NCI-H1694 treated with DMSO at 0.1 percent for 48 hours (cell line): Measurements from ENCODE around the gene TLK2.
"Not testable (repeated sequence)": the region's sequence is repeated elsewhere in the genome, so short reads cannot be mapped to it uniquely, and the experiment has no call there.

Experiments used
- DNase-seq: peaks from one replicate; lab custom pipeline; 2025; lab: John Stamatoyannopoulos, UW

TLK2 gene

DNA sequence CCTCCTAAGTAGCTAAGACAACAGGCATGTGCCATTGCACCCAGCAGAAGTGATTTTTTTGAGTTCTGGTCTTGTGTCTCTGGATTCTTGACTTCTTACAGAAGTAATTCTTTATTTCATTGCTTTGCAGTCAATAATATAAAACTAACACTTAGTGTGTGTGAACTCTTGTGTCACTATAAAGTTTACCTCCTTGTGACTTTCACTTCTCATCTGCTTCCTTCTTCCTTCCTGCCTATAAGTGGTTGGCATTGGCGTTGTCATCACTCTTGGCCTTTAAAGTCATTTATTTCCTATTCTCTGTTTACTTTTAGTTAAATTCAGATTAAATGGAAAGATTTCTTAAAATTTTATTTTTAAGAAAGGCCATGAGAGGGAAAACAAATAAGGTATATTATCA, 12.4 kb downstream of the TLK2 start:
- DNase-seq: not testable (repeated sequence)

DNA sequence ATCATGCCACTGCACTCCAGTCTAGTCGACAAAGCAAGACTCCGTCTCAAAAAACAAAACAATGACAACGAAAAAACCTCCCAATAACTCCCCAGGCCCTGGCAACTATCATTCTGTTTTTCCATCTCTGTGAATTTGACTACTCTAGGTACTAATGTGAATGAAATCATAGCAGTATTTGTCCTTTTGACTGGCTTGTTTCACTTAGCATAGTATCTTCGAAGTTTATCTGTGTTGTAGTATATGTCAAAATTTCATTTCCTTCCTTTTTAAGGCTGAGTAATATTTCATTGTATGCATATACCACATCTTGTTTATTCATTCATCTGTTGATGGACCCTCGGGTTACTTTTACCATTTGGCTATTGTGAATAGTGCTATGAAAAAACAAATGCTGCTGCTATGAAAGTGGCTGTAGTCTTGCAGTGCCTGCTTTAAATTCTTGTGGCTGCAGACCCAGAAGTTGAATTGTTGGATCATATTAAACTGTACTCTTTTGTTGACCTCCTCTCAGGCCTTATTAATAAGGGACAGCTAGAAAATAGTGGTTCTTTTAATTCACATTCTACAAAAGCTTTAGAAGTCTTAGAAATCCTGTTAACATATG, 14.5 kb downstream of the TLK2 start:
- DNase-seq: not testable (repeated sequence)

DNA sequence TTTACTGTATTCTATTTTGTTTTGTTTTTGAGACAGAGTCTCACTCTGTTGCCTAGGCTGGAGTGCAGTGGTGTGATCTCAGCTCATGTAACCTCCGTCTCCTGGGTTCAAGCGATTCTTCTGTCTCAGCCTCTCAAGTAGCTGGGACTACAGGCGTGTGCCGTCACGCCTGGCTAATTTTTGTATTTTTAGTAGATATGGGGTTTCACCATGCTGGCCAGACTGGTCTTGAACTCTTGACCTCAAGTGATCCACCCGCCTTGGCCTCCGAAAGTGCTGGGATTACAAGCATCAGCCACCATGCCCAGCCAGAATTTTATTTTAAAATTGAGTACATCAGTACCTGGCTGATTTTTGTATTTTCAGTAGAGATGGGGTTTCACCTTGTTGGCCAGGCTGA, 15.4 kb downstream of the TLK2 start:
- not testable (repeated sequence) for DNase-seq

DNA sequence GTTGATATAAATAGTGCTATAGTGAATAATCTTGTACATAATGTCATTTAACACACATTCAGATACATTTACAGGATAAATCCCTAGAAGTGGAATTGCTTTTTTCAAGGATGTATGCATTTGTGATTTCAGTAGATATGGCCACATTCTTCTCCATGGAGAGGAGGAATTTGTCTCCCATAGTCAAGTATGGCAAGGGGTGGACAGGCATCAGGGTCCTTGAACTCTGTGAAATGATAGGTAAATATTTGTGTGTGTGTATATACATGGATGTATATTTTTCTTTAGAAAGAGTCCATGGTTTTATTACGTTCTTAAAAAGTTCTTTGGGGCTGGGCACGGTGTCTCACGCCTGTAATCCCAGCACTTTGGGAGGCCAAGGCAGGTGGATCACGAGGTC, 17.7 kb downstream of the TLK2 start:
- not testable (repeated sequence) for DNase-seq

DNA sequence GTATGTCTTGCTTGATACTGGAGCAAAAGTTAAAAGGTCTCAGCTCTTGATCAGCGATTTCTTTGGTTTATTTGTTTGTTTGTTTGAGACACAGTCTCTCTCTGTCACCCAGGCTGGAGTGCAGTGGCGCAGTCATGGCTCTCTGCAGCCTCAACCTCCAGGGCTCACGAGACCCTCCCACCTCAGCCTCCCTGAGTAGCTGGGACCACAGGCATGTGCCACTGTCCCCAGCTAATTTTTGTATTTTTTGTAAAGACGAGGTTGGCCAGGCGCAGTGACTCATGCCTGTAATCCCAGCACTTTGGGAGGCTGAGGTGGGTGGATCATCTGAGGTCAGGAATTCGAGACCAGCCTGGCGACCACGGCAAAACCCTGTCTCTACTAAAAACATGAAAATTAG, 20.2 kb downstream of the TLK2 start:
- not testable (repeated sequence) for DNase-seq

DNA sequence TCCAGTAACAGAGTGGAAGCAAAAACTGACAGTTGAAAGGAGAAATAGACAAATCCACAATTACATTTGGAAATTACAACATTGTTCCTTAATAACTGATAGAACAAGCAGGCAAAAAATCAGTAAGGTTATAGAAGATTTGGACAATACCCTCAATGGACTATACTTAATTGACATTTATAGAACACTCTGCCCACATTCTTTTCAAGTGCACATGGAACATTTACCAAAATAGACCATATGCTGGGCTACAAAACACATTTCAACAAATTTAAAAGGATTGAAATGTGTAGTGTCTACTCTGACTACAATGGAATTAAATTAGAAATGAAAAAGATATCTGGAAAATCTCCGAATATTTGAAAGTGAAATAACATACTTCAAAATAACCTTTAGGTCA, 21.8 kb downstream of the TLK2 start:
- not testable (repeated sequence) for DNase-seq

DNA sequence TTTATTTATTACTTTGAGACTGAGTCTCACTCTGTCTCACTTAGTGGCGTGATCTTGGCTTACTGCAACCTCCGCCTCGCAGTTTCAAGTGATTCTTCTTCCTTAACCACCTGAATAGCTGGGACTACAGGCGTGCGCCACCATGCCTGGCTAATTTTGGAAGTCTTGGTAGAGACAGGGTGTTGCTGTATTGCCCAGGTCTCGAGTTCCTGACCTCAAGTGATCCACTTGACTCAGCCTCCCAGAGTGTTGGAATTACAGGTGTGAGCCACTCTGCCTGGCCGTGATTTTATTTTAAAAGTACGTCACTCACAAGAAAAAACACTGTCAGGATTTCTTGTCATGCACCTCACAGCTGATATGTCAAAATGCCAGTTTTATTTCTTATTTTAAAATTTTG, 26.2 kb downstream of the TLK2 start:
- DNase-seq: not testable (repeated sequence)

DNA sequence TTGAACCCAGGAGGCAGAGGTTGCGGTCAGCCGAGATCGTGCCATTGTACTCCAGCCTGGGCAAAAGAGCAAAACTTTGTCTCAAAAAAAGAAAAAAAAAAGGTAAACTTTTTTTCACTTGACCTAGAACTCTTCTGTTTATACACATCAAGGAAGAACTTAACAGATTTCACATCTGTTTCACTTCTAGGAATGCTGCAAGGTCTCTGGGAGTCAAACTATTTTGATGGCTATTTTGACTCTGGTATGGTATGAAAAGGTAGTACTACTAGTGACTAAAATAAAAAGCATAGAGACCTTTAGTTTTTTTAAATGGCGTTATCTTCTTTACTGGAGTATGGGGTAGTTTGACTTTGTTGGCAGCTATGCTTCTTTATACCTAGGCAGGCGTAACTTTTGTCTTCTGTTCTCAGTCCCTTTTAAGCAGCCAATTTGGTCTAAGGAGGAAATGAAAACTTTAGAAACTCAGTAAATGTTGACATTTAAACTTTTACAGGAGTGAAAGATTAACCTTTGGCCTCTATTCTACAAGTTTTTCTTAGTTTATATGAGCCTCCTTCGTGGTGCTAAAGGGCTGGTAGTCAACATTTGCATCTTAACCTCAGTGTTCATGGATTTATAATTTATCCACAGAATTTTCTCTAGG, 28.7 kb downstream of the TLK2 start:
- DNase-seq: not testable (repeated sequence)

DNA sequence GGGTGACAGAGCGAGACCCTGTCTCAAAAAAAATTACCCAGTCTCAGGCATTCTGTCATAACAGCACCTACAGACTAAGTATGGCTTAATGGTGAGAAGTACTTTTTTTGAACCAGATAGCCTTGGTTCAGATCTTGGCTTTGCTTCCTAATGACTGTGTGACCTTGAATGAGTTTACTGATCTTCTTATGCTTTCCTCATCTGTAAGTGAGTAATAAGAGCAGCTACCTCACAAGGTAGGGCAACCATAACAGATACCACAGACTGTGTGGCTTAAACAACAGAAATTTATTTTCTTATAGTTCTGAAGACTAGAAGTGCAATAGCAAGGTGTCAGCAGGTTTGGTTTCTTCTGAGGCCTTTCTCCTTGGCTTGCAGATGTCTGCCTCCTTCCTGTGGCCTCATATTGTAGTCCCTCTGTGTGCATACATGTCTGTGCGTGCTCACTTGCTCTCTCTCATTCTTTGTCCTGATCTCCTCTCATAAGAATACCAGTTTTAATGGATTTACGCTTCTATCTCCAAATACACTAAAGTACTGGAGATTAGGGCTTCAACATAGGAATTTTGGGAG, 31.7 kb downstream of the TLK2 start:
- not testable (repeated sequence) for DNase-seq

DNA sequence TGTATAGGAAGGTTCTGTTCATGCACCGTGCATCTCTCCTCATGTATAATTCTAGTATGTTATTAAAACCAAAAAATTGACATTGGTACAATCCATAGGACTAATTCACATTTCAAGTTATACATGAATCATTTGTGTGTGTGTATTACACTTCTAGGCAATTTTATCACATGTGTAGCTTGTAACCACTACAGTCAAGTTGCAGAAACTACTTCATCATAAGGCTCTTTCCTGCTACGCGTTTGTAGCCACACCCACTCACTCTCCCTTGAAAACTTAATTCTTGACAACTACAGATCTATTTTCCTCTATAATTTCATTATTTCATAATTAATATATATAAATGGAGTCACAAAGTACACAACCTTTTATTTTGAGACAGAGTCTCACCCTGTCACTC, 32.4 kb downstream of the TLK2 start:
- not testable (repeated sequence) for DNase-seq

DNA sequence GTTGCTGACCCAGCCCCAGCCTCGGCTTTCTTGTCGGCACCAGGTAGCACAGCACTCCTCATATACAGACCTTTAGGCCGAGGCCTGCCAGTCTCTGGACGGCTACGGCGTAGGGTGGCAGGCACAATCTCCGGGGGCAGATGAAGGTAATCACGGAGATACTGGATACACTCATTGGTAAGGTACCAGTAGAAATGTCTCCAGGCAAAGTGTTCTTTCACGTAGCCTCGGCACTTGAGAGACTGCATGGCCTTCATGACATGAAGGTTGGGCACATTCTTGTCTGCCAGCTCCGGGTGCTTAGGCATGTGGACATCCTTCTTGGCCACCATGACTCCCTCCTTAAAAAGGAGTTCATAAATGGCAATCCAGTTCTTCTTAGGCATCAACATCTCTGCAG, 37.8 kb downstream of the TLK2 start:
- not testable (repeated sequence) for DNase-seq

DNA sequence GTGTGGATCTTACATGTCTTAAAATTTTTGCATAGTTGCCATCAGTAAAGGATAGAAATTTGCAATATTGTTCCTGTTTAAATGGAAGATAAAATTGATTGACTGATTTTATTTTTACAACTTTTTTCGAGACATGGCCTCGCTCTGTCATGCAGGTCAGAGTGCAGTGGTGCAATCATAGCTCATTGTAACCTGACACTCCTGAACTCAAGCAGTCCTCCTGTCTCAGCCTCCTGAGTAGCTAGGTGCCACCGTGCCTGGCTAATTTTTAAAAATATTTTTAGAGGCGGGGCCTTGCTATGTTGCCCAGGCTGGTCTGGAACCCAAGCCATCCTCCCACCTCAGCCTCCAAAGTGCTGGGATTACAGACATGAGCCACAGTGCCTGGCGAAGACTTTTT, 42.7 kb downstream of the TLK2 start:
- not testable (repeated sequence) for DNase-seq

DNA sequence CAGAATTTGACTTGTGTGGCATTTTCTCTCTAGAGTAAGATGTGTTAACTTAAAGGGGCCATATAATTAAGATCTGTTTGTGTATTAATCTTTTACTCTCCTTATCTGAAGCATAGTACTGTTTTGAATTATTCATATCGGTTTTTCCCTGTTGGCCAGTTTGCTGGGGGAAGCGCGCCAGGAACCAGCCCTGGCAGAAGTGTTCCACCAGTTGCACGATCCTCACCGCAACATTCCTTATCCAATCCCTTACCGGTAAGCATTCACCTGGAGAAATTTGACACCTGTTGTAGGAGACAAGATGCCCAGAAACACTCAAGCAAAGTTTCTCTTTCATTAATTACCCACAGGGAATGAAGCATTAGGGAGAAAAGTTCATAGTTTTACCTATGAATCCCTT, 45.5 kb downstream of the TLK2 start:
- not testable (repeated sequence) for DNase-seq

DNA sequence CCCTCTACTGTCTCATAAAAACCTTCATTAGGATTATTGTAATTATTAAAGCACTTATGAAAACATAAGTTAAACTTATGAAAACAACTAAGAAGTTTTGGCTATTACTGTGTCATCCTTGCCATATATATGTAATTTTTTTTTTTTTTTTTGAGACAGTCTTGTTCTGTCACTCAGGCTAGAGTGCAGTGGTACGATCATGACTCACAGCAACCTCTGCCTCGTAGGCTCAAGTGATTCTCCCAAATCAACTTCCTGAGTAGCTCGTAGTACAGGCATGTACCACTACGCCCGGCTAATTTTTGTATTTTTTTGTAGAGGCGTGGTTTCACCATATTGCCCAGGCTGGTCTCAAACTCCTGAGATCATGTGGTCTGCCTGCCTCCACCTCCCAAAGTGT, 46.7 kb downstream of the TLK2 start:
- not testable (repeated sequence) for DNase-seq

DNA sequence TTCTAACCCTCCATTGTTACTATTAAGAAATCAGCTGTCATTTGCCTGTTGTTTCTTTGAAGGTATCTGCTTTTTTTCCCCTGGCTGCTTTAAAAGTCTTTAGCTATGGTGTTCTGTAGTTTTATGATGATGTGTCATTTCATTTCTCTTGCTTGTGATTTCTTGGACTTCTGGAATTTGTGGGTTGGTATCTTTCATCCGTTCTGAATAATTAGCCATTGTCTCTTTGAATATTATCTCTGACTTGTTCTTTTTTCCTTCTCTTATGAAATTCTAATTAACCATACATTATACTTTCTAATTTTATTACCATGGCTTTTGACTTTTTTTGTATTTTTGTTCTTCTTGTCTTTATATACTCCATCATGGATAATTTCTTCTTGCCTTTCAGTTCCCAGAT, 52.3 kb downstream of the TLK2 start:
- not testable (repeated sequence) for DNase-seq

DNA sequence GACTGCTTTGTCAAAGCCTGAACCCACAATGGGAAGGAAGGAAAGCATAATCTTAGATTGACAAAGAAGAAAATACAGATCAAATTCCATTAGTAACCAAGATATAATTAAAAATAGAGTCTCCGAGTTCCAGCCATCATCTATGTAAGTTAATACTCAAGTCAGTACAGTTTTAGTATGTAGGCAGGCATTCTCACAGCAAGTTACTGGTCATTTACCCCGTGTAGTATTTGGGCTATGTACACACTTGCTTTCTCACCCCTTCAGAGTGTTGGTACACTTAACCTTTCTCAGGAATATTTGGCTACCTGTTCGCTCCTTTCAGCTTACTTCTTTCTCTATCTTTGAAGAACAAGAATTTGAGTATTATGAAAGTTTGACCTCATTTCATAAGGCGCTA, 57.9 kb downstream of the TLK2 start:
- DNase-seq: not testable (repeated sequence)

DNA sequence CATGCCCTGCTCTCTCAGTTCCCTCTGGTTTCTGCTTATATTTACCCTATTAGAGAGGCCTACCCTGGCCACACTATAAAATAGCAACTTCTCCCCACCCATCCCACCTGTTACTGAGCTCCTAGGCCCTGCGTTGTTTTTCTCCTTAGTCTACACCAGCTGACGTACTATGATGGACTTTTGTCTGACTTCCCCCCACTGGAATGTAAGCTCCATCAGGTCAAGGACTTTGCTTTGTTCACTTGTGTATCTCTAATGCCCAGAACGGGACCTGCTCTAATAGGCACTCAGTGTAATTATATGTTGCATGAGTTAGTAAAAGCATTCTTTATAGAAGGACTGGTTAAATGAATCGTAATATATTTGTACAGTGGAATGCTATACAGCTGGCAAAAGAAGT, 62.4 kb downstream of the TLK2 start:
- not testable (repeated sequence) for DNase-seq

DNA sequence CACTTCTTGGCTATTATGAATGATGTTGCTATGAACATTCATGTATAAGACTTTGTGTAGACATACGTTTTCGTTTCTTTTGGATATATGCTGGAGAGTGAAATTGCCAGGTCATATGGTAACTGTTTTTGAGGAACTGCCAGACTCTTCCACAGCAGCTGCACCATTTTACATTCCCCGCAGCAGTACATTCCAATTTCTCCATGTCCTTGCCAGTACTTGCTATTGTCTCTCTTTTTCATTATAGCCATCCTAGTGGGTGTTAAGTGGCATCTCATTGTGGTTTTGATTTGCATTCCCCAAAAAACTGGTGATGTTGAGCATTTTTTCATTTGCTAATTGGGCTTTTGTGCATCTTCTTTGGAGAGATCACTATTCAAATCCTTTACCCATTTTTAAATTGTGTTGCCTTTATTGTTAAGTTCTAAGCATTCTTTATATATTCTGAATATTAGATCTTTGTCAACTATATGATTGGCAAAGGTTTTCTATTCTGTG, 64.7 kb downstream of the TLK2 start:
- not testable (repeated sequence) for DNase-seq

DNA sequence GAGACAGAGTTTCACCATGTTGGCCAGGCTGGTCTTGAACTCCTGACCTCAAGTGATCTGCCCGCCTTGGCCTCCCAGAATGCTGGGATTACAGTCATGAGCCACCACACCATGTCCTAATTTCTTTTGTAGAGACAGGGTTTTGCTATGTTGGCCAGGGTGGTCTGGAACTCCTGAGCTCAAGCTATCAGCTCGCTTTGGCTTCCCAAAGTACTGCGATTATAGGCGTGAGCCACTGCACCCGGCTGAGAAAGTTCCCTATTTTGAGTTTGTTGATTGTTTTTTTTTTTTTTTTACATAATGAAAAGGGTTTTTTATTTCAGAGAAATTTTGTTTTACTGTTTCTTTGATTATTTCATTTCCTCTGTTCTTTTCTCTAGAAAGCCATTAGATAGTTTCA, 67.4 kb downstream of the TLK2 start:
- not testable (repeated sequence) for DNase-seq

DNA sequence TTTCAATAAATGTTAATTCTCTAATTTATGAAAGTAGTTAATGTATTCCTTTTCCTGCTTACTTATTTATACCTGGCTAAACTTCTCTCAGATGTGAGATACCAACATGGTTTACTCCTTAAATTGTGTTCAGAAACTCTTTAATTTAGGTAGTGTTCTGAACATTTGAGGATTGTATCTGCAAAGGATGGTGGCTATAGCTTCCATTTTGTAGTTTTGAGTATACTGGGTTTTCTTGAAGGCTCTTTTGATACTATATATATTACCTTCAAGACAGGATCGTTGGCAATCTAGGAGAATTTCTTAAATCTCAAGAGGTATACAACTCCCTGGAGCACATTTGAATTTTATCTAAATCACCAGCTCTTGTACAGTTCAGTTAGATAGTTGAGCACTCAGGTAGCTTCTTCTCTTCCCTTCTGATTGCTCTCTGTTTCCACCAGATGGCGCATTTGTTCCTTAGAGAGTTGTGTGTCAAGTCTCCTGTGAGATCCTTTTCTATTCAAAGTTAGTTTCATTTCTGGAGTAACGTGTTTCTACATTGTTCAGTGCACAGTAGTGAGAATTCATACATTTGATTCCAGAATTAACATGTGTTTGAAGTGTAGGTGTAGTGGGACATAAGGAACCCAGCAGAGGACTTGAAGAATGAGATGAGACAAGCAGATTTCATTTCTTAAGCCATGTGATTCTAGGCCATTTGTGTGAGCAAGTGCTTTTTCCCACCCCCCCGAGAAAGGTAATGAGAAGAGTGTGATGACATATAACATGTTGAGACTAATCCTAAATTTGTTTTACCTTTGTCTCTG, 74.4 kb downstream of the TLK2 start:
- peak; percentile 36 for DNase-seq

DNA sequence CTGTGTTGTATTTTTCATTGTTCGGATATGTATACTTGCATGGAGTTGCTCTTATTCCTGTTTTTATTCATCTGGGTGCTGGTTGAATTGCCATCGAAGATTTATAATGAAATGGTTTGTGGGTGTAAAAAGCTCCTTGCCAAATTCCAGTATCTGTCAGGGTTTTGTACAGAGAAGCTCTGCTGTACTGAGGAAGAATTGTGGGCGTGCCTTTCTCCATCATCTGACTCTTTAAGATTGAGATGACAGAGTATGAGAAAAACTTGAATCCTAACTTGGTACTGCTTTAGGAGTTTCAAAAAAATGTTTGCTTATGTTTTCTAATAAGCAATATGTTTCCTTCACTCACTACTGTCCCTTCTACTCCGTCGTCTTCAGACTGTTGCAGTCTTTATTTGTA, 78.9 kb downstream of the TLK2 start:
- DNase-seq: not testable (repeated sequence)

DNA sequence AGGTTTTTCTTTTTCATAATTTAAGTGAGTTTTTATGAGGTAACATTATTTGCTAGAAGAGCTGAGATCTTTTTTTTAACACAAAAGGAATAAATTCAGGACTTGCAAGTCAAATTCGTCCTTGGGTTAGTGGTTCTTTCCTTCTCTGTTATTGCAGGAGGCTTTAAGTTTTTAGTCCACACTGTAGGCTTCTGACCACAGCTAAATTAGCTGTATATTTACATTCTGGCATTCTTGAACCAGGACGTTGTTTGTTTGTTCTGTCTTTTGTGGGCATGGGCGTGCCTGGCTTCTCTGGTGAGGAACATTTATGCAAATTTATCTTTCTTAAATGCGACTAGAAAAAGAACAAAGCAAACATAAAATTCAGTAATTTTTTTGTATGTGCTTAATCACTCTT, 80.3 kb downstream of the TLK2 start:
- not testable (repeated sequence) for DNase-seq
